ENCODE measurements around the gene PRR14. TPM values are rescaled to one million over a fixed set of nuclear protein-coding genes. Genes with fewer than 3 reads are reported as not detected.

Gene PRR14
- total and polyA plus RNA-seq, 10 of the 15 experiments (the other 5 are each of a cell fraction or from before 2014, with no cell fraction given), result 2.5 to 66.8 (median 19.2) TPM

DNA sequence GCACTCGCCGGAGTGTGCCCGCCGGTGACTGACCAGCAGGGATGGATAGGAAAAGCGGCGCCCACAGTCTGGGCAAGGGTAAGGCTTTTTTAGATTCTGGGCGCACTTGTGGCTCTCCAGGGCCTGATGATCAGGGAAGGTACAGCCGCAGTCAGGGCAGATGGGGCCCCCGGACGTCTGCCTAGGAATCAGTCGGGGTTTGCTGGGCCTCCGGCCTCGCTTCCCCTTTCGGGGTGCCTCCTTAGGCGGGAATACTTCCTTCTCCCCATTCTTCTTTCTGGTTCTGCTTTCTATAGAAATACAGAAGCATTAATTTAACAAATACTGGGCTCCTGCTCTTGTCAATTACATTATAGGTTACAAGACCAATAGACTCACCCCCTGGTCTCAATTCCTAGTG lies 45.6 kb upstream of the PRR14 start (continued):
- TF ChIP-seq RB1 (IDR thresholded peaks at IDR 0.05; ENCODE audit: borderline replicate concordance) (no peak), DPF2 (IDR thresholded peaks at IDR 0.05) (no peak)

DNA sequence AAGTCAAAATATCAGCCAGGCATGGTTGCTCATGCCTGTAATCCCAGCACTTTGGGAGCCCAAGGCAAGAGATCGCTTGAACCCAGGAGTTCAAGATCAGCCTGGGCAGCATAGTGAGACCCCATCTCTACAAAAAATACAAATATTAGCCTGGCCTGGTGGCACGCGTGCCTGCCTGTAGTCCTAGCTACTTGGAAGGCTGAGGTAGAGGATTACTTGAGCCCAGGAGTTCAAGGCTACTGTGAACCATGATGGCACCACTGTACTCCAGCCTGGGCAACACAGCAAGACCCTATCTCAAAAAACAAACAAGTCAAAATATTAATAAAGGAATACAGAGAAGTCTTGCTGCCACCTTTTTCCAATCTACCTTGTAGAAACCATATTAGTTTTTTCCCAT lies 44.8 kb upstream of the PRR14 start:
- 100% methylated on average over 3 of the region's 3 CpGs for WGBS (ENCODE audit: insufficient coverage, insufficient replicate concordance, low lambda C conversion rate, missing lambda C conversion rate)
- Histone ChIP-seq H3K27me3 (replicated peaks in 1 of 2; ENCODE audit: control insufficient read depth in 2 of 2, insufficient read depth in 2 of 2, low read length in 1 of 2) (no peaks in the 10 kb centered on the region), H3K4me2 (ENCODE audit: control insufficient read depth, insufficient read depth) (no peak overlapping the region), H3K27ac (ENCODE audit: control insufficient read depth, insufficient read depth) (no peak overlapping the region), H2AFZ (ENCODE audit: control insufficient read depth, low read depth, low read length) (no peak overlapping the region), H3K9me3 (replicated peaks; ENCODE audit: control insufficient read depth, insufficient read depth, low read length) (no peaks in the 10 kb centered on the region), H3K9ac (ENCODE audit: control insufficient read depth, insufficient read depth, low read length) (no peak overlapping the region), H3K79me2 (ENCODE audit: control insufficient read depth, insufficient read depth, low read length) (peaks cover 15% of the 10 kb centered on the region), H4K20me1 (ENCODE audit: control insufficient read depth, insufficient read depth) (no peaks in the 10 kb centered on the region), H3K4me1 (ENCODE audit: control insufficient read depth, insufficient read depth, low read length) (peaks cover 4% of the 10 kb centered on the region), H3K36me3 (ENCODE audit: control insufficient read depth in 2 of 2, insufficient read depth in 2 of 2, low read length in 1 of 2) (peaks cover 11 to 14% of the 10 kb centered on the region in 2 experiments; a peak in 3 of 4 replicates), H3K4me3 (no peak overlapping the region)
- intact Hi-C loops (cut with micrococcal nuclease; ENCODE audit: unreplicated experiment) (no loop called here), in situ Hi-C loops (cut with MboI) (no loop called here)
- no TSS peak for BruUV-seq (replicated peaks)
- POLR2A ChIA-PET, result interaction anchor here (0.5 to 1.0 kb wide), 3 partner anchors 21 to 420 kb away, joined by 3 to 5 read pairs (median 4); no protein-coding TSS in a partner anchor
- RAD21 ChIA-PET (ENCODE audit: unreplicated experiment), result interaction anchor here (0.7 kb wide), 1 partner anchor 28 kb away, joined by 3 read pairs; no protein-coding TSS in a partner anchor
- TF ChIP-seq NFYA (IDR thresholded peaks at IDR 0.05; ENCODE audit: borderline replicate concordance, low read depth, low read length) (no peak), POLR2AphosphoS2 (IDR thresholded peaks at IDR 0.05; ENCODE audit: low read depth, low read length) (no peak), ATF7 (IDR thresholded peaks at IDR 0.05; ENCODE audit: low read depth) (no peak), KLF5 (IDR thresholded peaks at IDR 0.05; ENCODE audit: partially characterized antibody) (no peak), NFYB (IDR thresholded peaks at IDR 0.05; ENCODE audit: insufficient read depth, low read depth, low read length) (no peak), TCF3 (IDR thresholded peaks at IDR 0.05; ENCODE audit: borderline replicate concordance, insufficient read depth, low read depth, low read length) (no peak), SIX5 (IDR thresholded peaks at IDR 0.05; ENCODE audit: low read depth, low read length, severe bottlenecking) (no peak)
- FAIRE-seq (no peak), ATAC-seq (no peak), DNase-seq (ENCODE audit: low read depth, low spot score) (no peak)
- SMC1A ChIA-PET (ENCODE audit: uncharacterized antibody, unreplicated experiment), result no interaction called here
- CTCF ChIA-PET, result interaction anchor here (1.1 to 3.4 kb wide), 3 partner anchors 9 to 176 kb away, joined by 3 to 38 read pairs (median 9); partner anchors contain the start of gene DCTPP1
